OCI-LY1 (cell line): ENCODE data around the gene COPB1.

Experiments used
- H2AFZ ChIP-seq: fragments of 200-600 bp; sonication (generic), shearing (Covaris generic); 2 replicates; pipeline ENCODE4 v1.6.0; 2014; ENCODE audit warnings: antibody characterized with exemption, mild to moderate bottlenecking, low read length
- H3F3A ChIP-seq: fragments of 200-600 bp; sonication (generic), shearing (Covaris generic); 2 replicates; pipeline ENCODE4 v1.6.0; 2014; ENCODE audit warnings: mild to moderate bottlenecking, antibody characterized with exemption, low read length, moderate library complexity; ENCODE audit not compliant: insufficient read depth
- H3K27ac ChIP-seq: fragments of 200-600 bp; sonication (generic); 2 replicates; pipeline ENCODE4 v1.5.1; 2014; ENCODE audit warnings: low read length, mixed run types, mild to moderate bottlenecking, low read depth; ENCODE audit not compliant: poor library complexity, severe bottlenecking
- H3K27me3 ChIP-seq: fragments of 200-600 bp; sonication (generic); 2 replicates; pipeline ENCODE4 v1.6.0; 2014; ENCODE audit warnings: antibody characterized with exemption, mild to moderate bottlenecking, low read length, moderate library complexity; ENCODE audit not compliant: insufficient read depth
- H3K36me3 ChIP-seq: fragments of 200-600 bp; sonication (generic); 2 replicates; pipeline ENCODE4 v1.6.1; 2014; ENCODE audit warnings: mild to moderate bottlenecking, antibody characterized with exemption, low read length, moderate library complexity, mixed read lengths; ENCODE audit not compliant: insufficient read depth
- H3K4me1 ChIP-seq: fragments of 200-600 bp; sonication (generic); 2 replicates; pipeline ENCODE4 v1.5.1; 2014; ENCODE audit warnings: mild to moderate bottlenecking, low read length, moderate library complexity; ENCODE audit not compliant: insufficient read depth, severe bottlenecking
- H3K4me2 ChIP-seq: fragments of 200-600 bp; sonication (generic), shearing (Covaris generic); 2 replicates; pipeline ENCODE4 v1.6.1; 2014; ENCODE audit warnings: low read length
- H3K4me3 ChIP-seq: fragments of 200-600 bp; sonication (generic); 2 replicates; pipeline ENCODE4 v1.5.1; 2014; ENCODE audit warnings: low read length, low read depth, mild to moderate bottlenecking, mixed read lengths; ENCODE audit not compliant: poor library complexity, severe bottlenecking
- H3K79me2 ChIP-seq: fragments of 200-600 bp; shearing (Covaris generic); 2 replicates; pipeline ENCODE4 v1.6.1; 2016; ENCODE audit warnings: mixed run types, low read length, mixed read lengths; ENCODE audit not compliant: insufficient read depth
- H3K9ac ChIP-seq: fragments of 200-600 bp; sonication (generic), shearing (Covaris generic); 2 replicates; pipeline ENCODE4 v1.6.1; 2014; ENCODE audit warnings: mild to moderate bottlenecking, low read length, mixed read lengths
- H3K9me2 ChIP-seq: fragments of 200-600 bp; sonication (generic), shearing (Covaris generic); 2 replicates; pipeline ENCODE4 v1.6.1; 2014; ENCODE audit warnings: low read depth, mild to moderate bottlenecking, low read length, mixed read lengths
- H3K9me3 ChIP-seq: fragments of 200-600 bp; shearing (Covaris generic); 2 replicates; pipeline ENCODE4 v1.6.1; 2014; ENCODE audit warnings: low read length, mixed read lengths
- H4K20me1 ChIP-seq: fragments of 200-600 bp; sonication (generic), shearing (Covaris generic); 2 replicates; pipeline ENCODE4 v1.6.0; 2016; ENCODE audit warnings: mild to moderate bottlenecking, low read length; ENCODE audit not compliant: insufficient read depth
- EZH2 ChIP-seq: fragments of 200-600 bp; sonication (generic), shearing (Covaris generic); IDR thresholded peaks from 2 replicates; pipeline ENCODE4 v1.8.0; 2017; ENCODE audit warnings: borderline replicate concordance, mixed run types, mild to moderate bottlenecking, antibody characterized with exemption, low read length, moderate library complexity, mixed read lengths
- TF ChIP-seq, protein P1 (sequence below): fragments of 200-600 bp; sonication (generic), shearing (Covaris generic); IDR thresholded peaks from 2 replicates; pipeline ENCODE4 v1.5.1; 2017; ENCODE audit warnings: mild to moderate bottlenecking, antibody characterized with exemption, low read length, moderate library complexity, mixed read lengths

COPB1 gene

DNA sequence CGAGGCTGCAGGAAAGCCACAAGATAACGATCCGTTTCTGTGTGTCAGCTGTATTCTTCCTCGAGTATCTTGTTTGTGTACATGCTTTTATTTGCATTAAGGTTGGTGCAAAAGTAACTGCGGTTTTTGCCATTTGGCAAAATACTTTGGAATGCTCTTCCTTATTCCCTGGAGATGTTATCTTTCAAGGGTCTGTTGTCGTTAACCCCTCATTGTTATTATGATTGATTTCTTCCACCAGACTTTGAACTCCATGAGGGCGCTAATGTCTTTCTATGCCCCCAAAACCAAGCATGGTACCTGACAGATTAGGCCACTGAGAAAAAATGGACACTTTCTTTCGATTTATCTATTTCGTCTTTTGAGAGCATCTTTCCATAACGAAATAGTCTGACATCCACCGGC is 21.1 kb upstream of the COPB1 start:
- TF ChIP-seq EZH2 = no peak
- TF ChIP-seq, protein P1, sequence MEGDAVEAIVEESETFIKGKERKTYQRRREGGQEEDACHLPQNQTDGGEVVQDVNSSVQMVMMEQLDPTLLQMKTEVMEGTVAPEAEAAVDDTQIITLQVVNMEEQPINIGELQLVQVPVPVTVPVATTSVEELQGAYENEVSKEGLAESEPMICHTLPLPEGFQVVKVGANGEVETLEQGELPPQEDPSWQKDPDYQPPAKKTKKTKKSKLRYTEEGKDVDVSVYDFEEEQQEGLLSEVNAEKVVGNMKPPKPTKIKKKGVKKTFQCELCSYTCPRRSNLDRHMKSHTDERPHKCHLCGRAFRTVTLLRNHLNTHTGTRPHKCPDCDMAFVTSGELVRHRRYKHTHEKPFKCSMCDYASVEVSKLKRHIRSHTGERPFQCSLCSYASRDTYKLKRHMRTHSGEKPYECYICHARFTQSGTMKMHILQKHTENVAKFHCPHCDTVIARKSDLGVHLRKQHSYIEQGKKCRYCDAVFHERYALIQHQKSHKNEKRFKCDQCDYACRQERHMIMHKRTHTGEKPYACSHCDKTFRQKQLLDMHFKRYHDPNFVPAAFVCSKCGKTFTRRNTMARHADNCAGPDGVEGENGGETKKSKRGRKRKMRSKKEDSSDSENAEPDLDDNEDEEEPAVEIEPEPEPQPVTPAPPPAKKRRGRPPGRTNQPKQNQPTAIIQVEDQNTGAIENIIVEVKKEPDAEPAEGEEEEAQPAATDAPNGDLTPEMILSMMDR = no peak
- Histone ChIP-seq H3K9me2 (no peaks in the 10 kb centered on the region), H3K9me3 (no peaks in the 10 kb centered on the region), H3F3A (no peaks in the 10 kb centered on the region), H3K36me3 (peaks cover 28% of the 10 kb centered on the region), H3K27ac (peak overlapping the region; percentile 65), H2AFZ (0 out of 2 replicates have a peak overlapping the region, but pooled peaks have one; percentile 17), H3K79me2 (peaks cover 20% of the 10 kb centered on the region), H3K9ac (peak overlapping the region; percentile 86), H3K4me3 (peak overlapping the region; percentile 90), H3K4me2 (peak overlapping the region; percentile 72), H3K4me1 (peaks cover 19% of the 10 kb centered on the region), H4K20me1 (no peaks in the 10 kb centered on the region), H3K27me3 (no peaks in the 10 kb centered on the region)

DNA sequence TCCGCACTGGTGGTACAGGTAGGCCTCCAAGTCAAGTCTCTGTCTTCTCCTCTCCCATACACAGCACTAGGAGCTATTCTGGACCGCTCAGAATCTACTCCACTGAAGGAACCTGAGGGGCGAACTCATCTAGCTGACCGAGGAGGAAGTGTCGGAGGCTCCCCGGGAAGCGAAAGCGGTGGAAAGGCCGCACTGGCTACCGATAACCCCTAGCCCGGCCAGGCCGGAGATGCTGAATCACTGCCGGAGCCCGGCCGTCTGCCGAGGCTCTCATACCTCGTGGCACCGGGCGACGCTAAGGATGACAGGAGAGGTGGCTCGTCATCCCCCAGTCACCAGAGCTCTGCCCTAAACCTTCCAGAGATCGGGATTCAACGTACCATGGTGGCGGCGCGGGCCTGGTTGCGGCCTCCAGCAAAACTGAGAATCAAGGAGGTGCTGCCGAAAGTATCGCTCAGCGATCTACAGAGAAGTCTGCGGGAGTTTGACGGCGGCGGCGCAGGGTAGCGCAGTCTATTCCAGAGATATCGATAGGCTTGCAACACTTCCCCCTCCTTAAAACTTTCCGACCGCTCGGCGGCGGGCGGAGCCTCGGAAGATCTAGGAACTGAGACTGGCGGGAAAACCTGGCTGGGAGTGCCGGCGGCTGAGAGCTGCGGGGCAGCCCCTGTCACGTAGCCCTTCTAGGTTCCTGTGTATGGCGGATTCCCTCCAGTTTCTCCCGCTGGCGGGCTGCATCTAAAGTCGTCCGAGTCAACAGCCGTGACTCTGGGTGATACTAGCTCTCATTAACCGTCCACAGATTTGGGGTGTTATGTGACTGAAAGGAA is 20.5 kb upstream of the COPB1 start, which contains the start of gene PSMA1:
Gene PSMA1 (minus strand): TSS at position 470 of the 830 bp plus-strand sequence. CDS start 87 bp downstream, at position 383.
- no peaks in the 10 kb centered on the region for H4K20me1 ChIP-seq
- no peaks in the 10 kb centered on the region for H3K27me3 ChIP-seq
- peak within 1 kb of the TSS; percentile 65 for H3K27ac ChIP-seq
- peak within 1 kb of the TSS; percentile 86 for H3K9ac ChIP-seq
- no peaks in the 10 kb centered on the region for H3K9me2 ChIP-seq
- TF ChIP-seq, protein P1 = no peak
- no peak for TF ChIP-seq EZH2
- H3K4me3 ChIP-seq = peak within 1 kb of the TSS; percentile 90
- H3K36me3 ChIP-seq = peaks cover 33% of the 10 kb centered on the region
- H3K4me2 ChIP-seq = peak within 1 kb of the TSS; percentile 72
- H3F3A ChIP-seq = no peaks in the 10 kb centered on the region
- 0 out of 2 replicates have a peak within 1 kb of the TSS, but pooled peaks have one; percentile 17 for H2AFZ ChIP-seq
- H3K4me1 ChIP-seq = peaks cover 19% of the 10 kb centered on the region
- H3K79me2 ChIP-seq = peaks cover 20% of the 10 kb centered on the region
- no peaks in the 10 kb centered on the region for H3K9me3 ChIP-seq

- peaks cover 38% of the 10 kb centered on the region for H3K36me3 ChIP-seq
- peak overlapping the region; percentile 72 for H3K4me2 ChIP-seq
- peaks cover 19% of the 10 kb centered on the region for H3K4me1 ChIP-seq
- H3K4me3 ChIP-seq = peak overlapping the region; percentile 90
- no peaks in the 10 kb centered on the region for H3F3A ChIP-seq
- no peaks in the 10 kb centered on the region for H3K9me2 ChIP-seq
- peak overlapping the region; percentile 65 for H3K27ac ChIP-seq
- peak overlapping the region; percentile 86 for H3K9ac ChIP-seq
- no peak overlapping the region for H2AFZ ChIP-seq
- H3K9me3 ChIP-seq = no peaks in the 10 kb centered on the region
- TF ChIP-seq, protein P1 = no peak
- TF ChIP-seq EZH2 = no peak
- H4K20me1 ChIP-seq = no peaks in the 10 kb centered on the region
- H3K79me2 ChIP-seq = peaks cover 20% of the 10 kb centered on the region
- H3K27me3 ChIP-seq = no peaks in the 10 kb centered on the region
These were observed 19.9 kb upstream of the COPB1 start for GRCh38 chr11:14519597-14519916.
